Ectodermal cell (in vitro differentiated cells): Measurements from ENCODE around the gene SDK1.

Source experiments
- H3K27ac ChIP-seq: 2 replicates; pipeline ENCODE4 v1.7.0; 2013; ENCODE audit warnings: mild to moderate bottlenecking, low read depth, low read length; ENCODE audit not compliant: insufficient read depth, poor library complexity, severe bottlenecking
- H3K27me3 ChIP-seq: 2 replicates; pipeline ENCODE4 v1.7.0; 2013; ENCODE audit warnings: mild to moderate bottlenecking, low read length; ENCODE audit not compliant: insufficient read depth, control insufficient read depth, poor library complexity, severe bottlenecking
- H3K36me3 ChIP-seq: one replicate; pipeline ENCODE4 v1.7.0; 2013; ENCODE audit warnings: low read length; ENCODE audit not compliant: control insufficient read depth, insufficient read depth
- H3K4me1 ChIP-seq: one replicate; pipeline ENCODE4 v1.7.0; 2013; ENCODE audit warnings: low read length; ENCODE audit not compliant: control insufficient read depth, insufficient read depth
- H3K4me3 ChIP-seq: 2 replicates; pipeline ENCODE4 v1.7.0; 2013; ENCODE audit warnings: low read depth, low read length, control low read depth; ENCODE audit not compliant: insufficient read depth
- H3K9me3 ChIP-seq: 2 replicates; pipeline ENCODE4 v1.7.0; 2013; ENCODE audit warnings: mild to moderate bottlenecking, low read length, moderate library complexity; ENCODE audit not compliant: control insufficient read depth
- WGBS, 2 experiments: methylation state at CpG; one replicate each; pipeline ENCODE4 v1.1.7; 2013; ENCODE audit warnings: missing lambda C conversion rate in 2 of 2; 5-methylcytosine and 5-hydroxymethylcytosine counted together

The SDK1 gene

GRCh38 chr7:4282434-4283223 lies 981.6 kb downstream of the SDK1 start:
- Histone ChIP-seq H3K27me3 (no peaks in the 10 kb centered on the region), H3K27ac (no peak overlapping the region), H3K9me3 (no peaks in the 10 kb centered on the region), H3K36me3 (no peaks in the 10 kb centered on the region), H3K4me1 (no peaks in the 10 kb centered on the region), H3K4me3 (no peak overlapping the region)
- WGBS, 2 experiments, result 90% methylated on average over 14 of the region's 14 CpGs

- no peaks in the 10 kb centered on the region for H3K4me1 ChIP-seq
- WGBS, 2 experiments, result 89 to 90% methylated on average over 9 of the region's 9 CpGs
- no peak overlapping the region for H3K4me3 ChIP-seq
- no peaks in the 10 kb centered on the region for H3K36me3 ChIP-seq
- no peak overlapping the region for H3K27ac ChIP-seq
- no peaks in the 10 kb centered on the region for H3K27me3 ChIP-seq
- no peaks in the 10 kb centered on the region for H3K9me3 ChIP-seq
These were observed 985.3 kb downstream of the SDK1 start for GRCh38 chr7:4286351-4286750.

GRCh38 chr7:4288791-4289394 lies 987.8 kb downstream of the SDK1 start:
- Histone ChIP-seq H3K27me3 (no peaks in the 10 kb centered on the region), H3K4me1 (no peaks in the 10 kb centered on the region), H3K27ac (no peak overlapping the region), H3K9me3 (no peaks in the 10 kb centered on the region), H3K36me3 (no peaks in the 10 kb centered on the region), H3K4me3 (no peak overlapping the region)
- 100% methylated on average over 1 of the region's 1 CpG; no CpG with 5 or more reads in 1 of the 2 experiments for WGBS, 2 experiments

- Histone ChIP-seq H3K4me3 (no peak overlapping the region), H3K36me3 (no peaks in the 10 kb centered on the region), H3K27ac (no peak overlapping the region), H3K27me3 (no peaks in the 10 kb centered on the region), H3K9me3 (no peaks in the 10 kb centered on the region), H3K4me1 (no peaks in the 10 kb centered on the region)
- WGBS, 2 experiments, result 83 to 84% methylated on average over 13 of the region's 13 CpGs
These were observed 996.3 kb downstream of the SDK1 start for GRCh38 chr7:4297165-4297917.

- Histone ChIP-seq H3K4me1 (no peaks in the 10 kb centered on the region), H3K27ac (no peak overlapping the region), H3K4me3 (no peak overlapping the region), H3K9me3 (no peaks in the 10 kb centered on the region), H3K36me3 (no peaks in the 10 kb centered on the region), H3K27me3 (no peaks in the 10 kb centered on the region)
- 89 to 91% methylated on average over 5 of the region's 5 CpGs for WGBS, 2 experiments
These were observed 996.8 kb downstream of the SDK1 start for GRCh38 chr7:4297918-4298219.

GRCh38 chr7:4299431-4299830 lies 998.4 kb downstream of the SDK1 start:
- Histone ChIP-seq H3K27me3 (no peaks in the 10 kb centered on the region), H3K27ac (no peak overlapping the region), H3K4me3 (no peak overlapping the region), H3K9me3 (no peaks in the 10 kb centered on the region), H3K36me3 (no peaks in the 10 kb centered on the region), H3K4me1 (no peaks in the 10 kb centered on the region)
- WGBS, 2 experiments, result 92% methylated on average over 5 of the region's 5 CpGs

GRCh38 chr7:4302203-4302905 lies 1001.3 kb downstream of the SDK1 start:
- Histone ChIP-seq H3K27me3 (no peaks in the 10 kb centered on the region), H3K4me3 (no peak overlapping the region), H3K36me3 (no peaks in the 10 kb centered on the region), H3K9me3 (no peaks in the 10 kb centered on the region), H3K27ac (no peak overlapping the region), H3K4me1 (no peaks in the 10 kb centered on the region)
- 91 to 94% methylated on average over 19 of the region's 19 CpGs for WGBS, 2 experiments

- WGBS, 2 experiments, result 80 to 82% methylated on average over 28 of the region's 28 CpGs
These were observed 1006.5 kb downstream of the SDK1 start for GRCh38 chr7:4307316-4308204.

DNA sequence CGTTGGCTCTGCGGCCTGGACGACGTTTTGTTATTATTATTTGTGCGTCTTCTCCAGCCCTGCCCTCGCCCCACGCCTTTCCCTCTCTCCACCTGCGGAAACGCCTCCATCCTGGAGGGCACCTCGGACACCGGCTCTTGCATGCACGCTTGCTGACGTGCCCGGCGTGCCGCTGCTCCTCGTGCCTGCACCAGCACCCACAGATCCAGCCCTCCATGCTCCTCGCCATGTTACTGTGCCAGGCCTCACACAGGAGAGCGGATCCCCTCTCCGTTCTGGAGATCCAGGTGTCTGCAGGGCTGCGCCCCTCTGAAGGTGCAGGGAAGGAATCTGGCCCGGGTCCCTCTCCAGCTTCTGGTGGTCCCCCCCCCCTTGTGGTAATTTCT lies 1007.1 kb downstream of the SDK1 start:
- Histone ChIP-seq H3K27me3 (no peaks in the 10 kb centered on the region), H3K36me3 (no peaks in the 10 kb centered on the region), H3K9me3 (no peaks in the 10 kb centered on the region), H3K4me3 (no peak overlapping the region), H3K27ac (no peak overlapping the region), H3K4me1 (no peaks in the 10 kb centered on the region)
- whole genome bisulfite sequencing, 2 experiments, result 94% methylated on average over 22 of the region's 22 CpGs

More at GRCh38 chr7:4307316-4308204, 1006.5 kb downstream of the SDK1 start:
- no peaks in the 10 kb centered on the region for H3K27me3 ChIP-seq
- H3K36me3 ChIP-seq, result no peaks in the 10 kb centered on the region
- no peaks in the 10 kb centered on the region for H3K9me3 ChIP-seq
- H3K27ac ChIP-seq, result no peak overlapping the region
- H3K4me1 ChIP-seq, result no peaks in the 10 kb centered on the region
- no peak overlapping the region for H3K4me3 ChIP-seq
